ENCODE measurements around the gene BST1.
"Not testable (repeated sequence)": the region's sequence is repeated elsewhere in the genome, so short reads cannot be mapped to it uniquely, and the experiment has no call there.

BST1 gene

GRCh38 chr4:15757054-15757453, 54.2 kb downstream of the BST1 start:
- Mint-ChIP-seq H3K36me3 (ENCODE audit: low read depth) (peaks cover 4% of the 10 kb centered on the region), H3K4me3 (peak overlapping the region; percentile 65), H3K9me3 (no peaks in the 10 kb centered on the region), H3K27ac (peak overlapping the region; percentile 80), H3K27me3 (no peaks in the 10 kb centered on the region), H3K4me1 (peaks cover 46% of the 10 kb centered on the region)
- DNase-seq (no peak), ATAC-seq (no peak)

DNA sequence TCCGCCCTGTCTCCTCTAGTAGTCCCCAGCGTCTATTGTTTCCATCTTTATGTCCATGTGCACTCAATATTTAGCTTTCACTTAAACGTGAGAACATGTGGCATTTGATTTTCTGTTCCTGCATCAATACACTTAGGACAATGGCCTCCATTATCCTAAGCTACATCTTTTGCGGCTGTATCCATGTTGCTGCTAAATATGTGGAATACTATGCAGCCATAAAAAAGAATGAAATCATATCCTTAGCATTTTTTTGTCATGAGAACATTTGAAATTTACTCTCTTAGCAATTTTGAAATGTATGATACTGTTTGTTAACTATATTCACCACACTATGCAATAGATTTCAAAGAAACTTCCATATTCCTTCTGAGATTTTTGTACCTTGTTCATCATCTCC, 55.4 kb downstream of the BST1 start:
- H3K27ac Mint-ChIP-seq = no peak overlapping the region
- no peak overlapping the region for H3K4me3 Mint-ChIP-seq
- H3K36me3 Mint-ChIP-seq (ENCODE audit: low read depth) = peaks cover 4% of the 10 kb centered on the region
- H3K9me3 Mint-ChIP-seq = no peaks in the 10 kb centered on the region
- no peak for DNase-seq
- ATAC-seq = no peak
- no peaks in the 10 kb centered on the region for H3K27me3 Mint-ChIP-seq
- peaks cover 48% of the 10 kb centered on the region for H3K4me1 Mint-ChIP-seq

GRCh38 chr4:15762460-15762859, 59.6 kb downstream of the BST1 start:
- DNase-seq; H3K36me3 Mint-ChIP-seq (ENCODE audit: low read depth); H3K4me3 Mint-ChIP-seq; ATAC-seq; H3K9me3 Mint-ChIP-seq; H3K27ac Mint-ChIP-seq; H3K27me3 Mint-ChIP-seq: not testable (repeated sequence)
- peaks cover 33% of the 10 kb centered on the region for H3K4me1 Mint-ChIP-seq

GRCh38 chr4:15765391-15765790, 62.5 kb downstream of the BST1 start:
- H3K4me3 Mint-ChIP-seq = no peak overlapping the region
- DNase-seq (no peak), ATAC-seq (no peak)
- H3K36me3 Mint-ChIP-seq (ENCODE audit: low read depth) = no peaks in the 10 kb centered on the region
- H3K9me3 Mint-ChIP-seq = peaks cover 10% of the 10 kb centered on the region
- H3K4me1 Mint-ChIP-seq = peaks cover 47% of the 10 kb centered on the region
- peak overlapping the region; percentile 68 for H3K27ac Mint-ChIP-seq
- H3K27me3 Mint-ChIP-seq = no peaks in the 10 kb centered on the region

- no peaks in the 10 kb centered on the region for H3K36me3 Mint-ChIP-seq (ENCODE audit: low read depth)
- H3K4me3 Mint-ChIP-seq = no peak overlapping the region
- ATAC-seq = peak; percentile 78
- no peak for DNase-seq
- H3K9me3 Mint-ChIP-seq = peaks cover 10% of the 10 kb centered on the region
- no peaks in the 10 kb centered on the region for H3K27me3 Mint-ChIP-seq
- H3K27ac Mint-ChIP-seq = peak overlapping the region; percentile 68
- peaks cover 53% of the 10 kb centered on the region for H3K4me1 Mint-ChIP-seq
These were observed 63.2 kb downstream of the BST1 start for GRCh38 chr4:15765910-15766697.

- Mint-ChIP-seq H3K4me3 (no peak overlapping the region), H3K4me1 (peaks cover 60% of the 10 kb centered on the region), H3K36me3 (ENCODE audit: low read depth) (no peaks in the 10 kb centered on the region), H3K27ac (peak overlapping the region; percentile 32), H3K9me3 (peaks cover 10% of the 10 kb centered on the region), H3K27me3 (no peaks in the 10 kb centered on the region)
- DNase-seq (no peak), ATAC-seq (no peak)
These were observed 64.0 kb downstream of the BST1 start for GRCh38 chr4:15766821-15767220.

GRCh38 chr4:15769202-15769601, 66.3 kb downstream of the BST1 start:
- Mint-ChIP-seq H3K36me3 (ENCODE audit: low read depth) (no peaks in the 10 kb centered on the region), H3K4me3 (no peak overlapping the region), H3K27ac (no peak overlapping the region), H3K4me1 (peaks cover 80% of the 10 kb centered on the region), H3K27me3 (peaks cover 13% of the 10 kb centered on the region), H3K9me3 (peaks cover 10% of the 10 kb centered on the region)
- no peak for ATAC-seq
- no peak for DNase-seq

GRCh38 chr4:15771216-15772058, 68.6 kb downstream of the BST1 start:
- Mint-ChIP-seq H3K36me3 (ENCODE audit: low read depth) (peaks cover 2% of the 10 kb centered on the region), H3K4me1 (peaks cover 72% of the 10 kb centered on the region), H3K27me3 (peaks cover 28% of the 10 kb centered on the region), H3K4me3 (peak overlapping the region; percentile 8), H3K9me3 (no peaks in the 10 kb centered on the region), H3K27ac (peak overlapping the region; percentile 52)
- DNase-seq (no peak), ATAC-seq (peak; percentile 88)

DNA sequence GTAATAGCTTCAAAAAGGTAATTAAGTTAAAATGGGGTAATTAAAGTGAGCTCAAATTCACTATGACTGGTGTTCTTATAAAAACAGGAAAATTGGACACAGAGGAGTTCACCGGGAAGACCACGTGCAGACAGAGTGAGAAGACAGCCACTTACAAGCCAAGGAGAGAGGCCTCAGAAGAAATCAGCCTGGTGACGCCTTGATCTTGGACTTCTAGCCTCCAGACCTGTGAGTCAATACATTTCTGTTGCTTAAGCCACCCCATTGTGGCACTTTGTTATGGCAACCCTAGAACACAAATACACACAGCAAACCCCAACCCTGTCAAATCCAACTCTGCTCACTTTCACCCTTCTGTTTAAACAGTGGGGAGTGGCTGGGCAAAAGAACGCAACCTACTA, 71.2 kb downstream of the BST1 start:
- Mint-ChIP-seq H3K27me3 (peaks cover 34% of the 10 kb centered on the region), H3K4me3 (no peak overlapping the region), H3K36me3 (ENCODE audit: low read depth) (peaks cover 2% of the 10 kb centered on the region), H3K4me1 (peaks cover 70% of the 10 kb centered on the region), H3K27ac (no peak overlapping the region), H3K9me3 (no peaks in the 10 kb centered on the region)
- ATAC-seq (no peak), DNase-seq (no peak)

DNA sequence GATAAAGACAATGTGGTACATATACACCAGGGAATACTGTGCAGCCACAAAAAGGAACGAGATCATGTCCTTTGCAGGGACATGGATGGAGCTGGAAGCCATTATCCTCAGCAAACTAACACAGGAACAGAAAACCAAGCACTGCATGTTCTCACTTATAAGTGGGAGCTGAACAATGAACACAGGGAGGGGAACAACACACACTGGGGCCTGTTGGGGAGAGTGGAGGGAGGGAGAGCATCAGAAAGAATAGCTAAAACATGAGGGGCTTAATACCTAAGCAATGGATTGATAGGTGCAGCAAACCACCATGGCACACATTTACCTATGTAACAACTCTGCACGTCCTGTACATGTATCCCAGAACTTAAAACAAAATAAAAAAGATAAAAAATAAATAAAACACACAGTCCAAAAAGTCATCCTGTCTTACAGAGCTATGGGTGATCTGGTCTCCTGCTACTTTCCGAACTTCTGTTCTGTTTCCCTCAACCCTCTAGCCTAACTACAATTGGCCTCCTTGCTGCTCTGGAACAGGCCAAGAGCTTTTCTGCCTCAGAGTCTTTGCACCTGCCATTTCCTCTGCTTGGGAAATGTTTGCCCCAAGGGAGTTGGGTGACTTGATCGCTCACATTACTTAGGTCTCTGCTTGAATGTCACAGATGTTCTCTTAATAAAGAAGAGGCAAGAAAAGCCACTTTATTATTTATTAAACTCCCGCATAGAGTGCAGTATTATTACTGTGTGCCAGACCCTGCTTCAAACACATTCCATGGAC, 74.2 kb downstream of the BST1 start:
- H3K4me1 Mint-ChIP-seq = peaks cover 73% of the 10 kb centered on the region
- H3K36me3 Mint-ChIP-seq (ENCODE audit: low read depth) = peaks cover 19% of the 10 kb centered on the region
- H3K4me3 Mint-ChIP-seq = no peak overlapping the region
- H3K9me3 Mint-ChIP-seq = no peaks in the 10 kb centered on the region
- peaks cover 35% of the 10 kb centered on the region for H3K27me3 Mint-ChIP-seq
- no peak for ATAC-seq
- no peak for DNase-seq
- H3K27ac Mint-ChIP-seq = no peak overlapping the region

GRCh38 chr4:15777697-15778288, 74.9 kb downstream of the BST1 start:
- Mint-ChIP-seq H3K4me1 (peaks cover 72% of the 10 kb centered on the region), H3K27me3 (peaks cover 29% of the 10 kb centered on the region), H3K4me3 (peak overlapping the region; percentile 87), H3K27ac (peak overlapping the region; percentile 76), H3K9me3 (no peaks in the 10 kb centered on the region), H3K36me3 (ENCODE audit: low read depth) (peaks cover 24% of the 10 kb centered on the region)
- ATAC-seq = no peak
- DNase-seq = no peak

DNA sequence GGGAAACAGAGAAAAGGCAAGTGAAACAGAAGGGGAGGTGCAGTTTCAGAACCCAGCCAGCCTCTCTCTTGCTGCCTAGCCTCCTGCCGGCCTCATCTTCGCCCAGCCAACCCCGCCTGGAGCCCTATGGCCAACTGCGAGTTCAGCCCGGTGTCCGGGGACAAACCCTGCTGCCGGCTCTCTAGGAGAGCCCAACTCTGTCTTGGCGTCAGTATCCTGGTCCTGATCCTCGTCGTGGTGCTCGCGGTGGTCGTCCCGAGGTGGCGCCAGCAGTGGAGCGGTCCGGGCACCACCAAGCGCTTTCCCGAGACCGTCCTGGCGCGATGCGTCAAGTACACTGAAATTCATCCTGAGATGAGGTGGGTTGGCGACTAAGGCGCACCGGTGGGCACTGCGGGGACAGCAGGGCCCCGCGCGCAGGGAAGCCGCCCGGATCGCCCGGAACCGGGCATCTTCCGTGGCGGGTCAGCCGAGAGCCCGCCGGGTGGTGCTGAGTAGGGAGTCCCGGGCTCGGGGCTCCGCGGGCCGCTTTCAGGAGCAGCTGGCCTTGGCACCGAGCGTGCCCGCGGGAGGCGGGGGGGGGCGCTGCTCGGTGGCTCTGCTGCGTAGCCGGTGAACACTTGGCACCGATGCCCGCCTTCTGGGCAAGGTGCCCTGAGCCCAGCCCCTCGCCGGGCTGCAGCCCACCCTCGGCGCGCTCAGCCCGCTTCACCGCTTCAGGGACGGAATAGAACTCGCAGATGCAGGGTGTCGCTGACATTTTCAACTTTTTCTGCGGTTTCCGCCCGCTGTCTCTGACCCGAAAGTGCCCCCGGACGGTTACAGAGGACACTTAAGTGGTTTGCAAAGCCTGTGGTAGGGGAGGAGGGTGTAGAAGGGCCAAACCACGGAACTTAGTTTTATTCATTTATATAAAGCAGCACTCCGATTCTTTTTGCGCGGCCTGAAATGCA, 75.7 kb downstream of the BST1 start, which contains the start of gene CD38:
CD38 (plus strand) TSS at position 40 of the 953 bp plus-strand sequence; CDS start at position 127, 87 bp downstream.
- peak; percentile 72 for DNase-seq
- Mint-ChIP-seq H3K9me3 (no peaks in the 10 kb centered on the region), H3K27ac (peak within 1 kb of the TSS; percentile 77), H3K36me3 (ENCODE audit: low read depth) (peaks cover 28% of the 10 kb centered on the region), H3K27me3 (peaks cover 24% of the 10 kb centered on the region), H3K4me1 (peaks cover 68% of the 10 kb centered on the region), H3K4me3 (peak within 1 kb of the TSS; percentile 87)
- ATAC-seq = peak; percentile 73

DNA sequence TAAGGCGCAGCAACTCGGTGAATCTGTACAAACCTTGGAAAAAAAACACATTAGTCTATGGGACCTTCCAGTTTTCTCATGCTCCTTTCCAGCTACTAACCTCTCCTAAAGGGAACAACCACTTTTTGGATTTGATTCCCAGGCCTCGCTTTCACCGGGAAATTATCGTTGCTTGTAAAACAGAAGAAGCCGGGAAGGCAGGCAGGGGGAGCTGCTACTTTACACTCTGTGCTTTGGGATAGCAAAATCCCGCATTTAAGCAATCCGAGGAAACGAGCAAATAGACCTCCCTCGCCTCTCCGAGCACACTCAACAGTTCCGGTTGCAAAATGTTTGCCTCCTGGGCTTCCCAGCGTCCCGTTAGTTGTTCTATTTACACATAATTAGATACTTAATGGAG, 76.4 kb downstream of the BST1 start:
- H3K4me3 Mint-ChIP-seq = peak overlapping the region; percentile 87
- H3K9me3 Mint-ChIP-seq = no peaks in the 10 kb centered on the region
- no peak for DNase-seq
- H3K27ac Mint-ChIP-seq = peak overlapping the region; percentile 77
- H3K4me1 Mint-ChIP-seq = peaks cover 68% of the 10 kb centered on the region
- H3K27me3 Mint-ChIP-seq = peaks cover 24% of the 10 kb centered on the region
- peaks cover 32% of the 10 kb centered on the region for H3K36me3 Mint-ChIP-seq (ENCODE audit: low read depth)
- ATAC-seq = no peak

Data from activated naive CD8-positive, alpha-beta T cell treated with anti-CD3 and anti-CD28 coated beads, Interleukin-2, amount 50 U/mL, for 24 hours (primary cell).